OCI-LY3 (cell line): Measurements from ENCODE around the gene TECR.

Experiments used
- CTCF ChIP-seq: fragments of 200-600, 300-600 bp; sonication (generic); IDR thresholded peaks from 2 replicates; pipeline ENCODE4 v1.5.1; 2014; ENCODE audit warnings: antibody characterized with exemption, low read length, low read depth
- EZH2phosphoT487 ChIP-seq: fragments of 200-600 bp; shearing (Covaris generic); IDR thresholded peaks from 2 replicates; pipeline ENCODE4 v1.6.1; 2018; ENCODE audit warnings: antibody characterized with exemption, mixed run types, low read depth

DNA sequence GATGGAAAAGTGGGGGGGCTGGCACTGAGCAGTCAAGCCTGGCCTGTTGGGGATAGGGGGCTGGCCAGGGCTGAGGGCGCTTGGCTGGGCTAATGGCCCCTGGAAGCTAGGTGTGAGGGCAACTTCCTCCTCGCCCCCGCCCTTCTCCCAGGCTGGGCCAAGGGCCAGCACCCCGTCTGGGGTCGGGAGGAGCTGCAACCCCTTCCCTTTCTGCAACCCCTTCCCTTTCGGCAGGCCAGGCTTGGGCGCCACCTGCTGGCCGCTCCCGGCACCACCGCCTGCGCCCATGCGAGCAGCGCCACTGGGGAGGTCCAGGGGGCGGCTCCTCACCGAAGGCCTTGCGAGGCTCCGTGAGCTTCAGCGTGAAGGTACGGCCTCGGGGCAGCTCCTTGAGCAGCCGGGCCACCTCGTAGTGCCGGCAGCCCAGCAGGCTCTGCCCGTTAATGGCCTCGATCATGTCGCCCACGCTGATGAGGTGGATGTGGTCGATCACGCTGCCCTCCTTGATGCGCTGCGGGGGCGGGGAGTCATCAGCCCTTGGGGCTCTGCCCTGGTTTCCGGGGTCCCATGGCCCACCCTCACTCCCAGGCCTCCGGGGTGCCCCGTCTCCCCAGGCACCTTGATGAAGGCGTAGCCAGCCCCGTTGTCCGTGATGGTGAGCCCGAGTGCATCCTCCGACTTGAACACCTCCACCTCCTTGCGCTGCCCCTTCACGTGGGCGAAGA, 49.3 kb upstream of the TECR start:
- peak; percentile 97 for TF ChIP-seq CTCF
- no peak for TF ChIP-seq EZH2phosphoT487
